H1 (cell line): ENCODE measurements around the gene ANAPC13. TPM values are rescaled to one million over a fixed set of nuclear protein-coding genes. Genes with fewer than 3 reads are reported as not detected.

Experiments used
- BRCA1 ChIP-seq: IDR thresholded peaks from 2 replicates; pipeline ENCODE4 v1.6.1; 2012; ENCODE audit warnings: low read depth, low read length, improper control_type of control experiment
- CBX5 ChIP-seq: fragments of 300-800, 300-1000 bp; sonication (generic); IDR thresholded peaks from 2 replicates; pipeline ENCODE4 v1.7.1; 2016; ENCODE audit warnings: antibody characterized with exemption, low read length, low read depth
- CTBP2 ChIP-seq: IDR thresholded peaks from 2 replicates; pipeline ENCODE4 v1.7.0; 2011; ENCODE audit warnings: borderline replicate concordance, mild to moderate bottlenecking, moderate library complexity, mixed read lengths, low read length; ENCODE audit not compliant: insufficient read depth, insufficient read length
- EGR1 ChIP-seq: IDR thresholded peaks from 2 replicates; pipeline ENCODE4 v1.6.1; 2011; ENCODE audit warnings: low read depth, low read length, borderline replicate concordance
- RNF2 ChIP-seq: fragments of 200-900, 300-1000 bp; sonication (generic); IDR thresholded peaks from 2 replicates; pipeline ENCODE4 v1.7.1; 2016; ENCODE audit warnings: borderline replicate concordance, low read depth, mild to moderate bottlenecking, antibody characterized with exemption, low read length; ENCODE audit not compliant: poor library complexity, severe bottlenecking; ENCODE audit errors: missing control alignments
- RXRA ChIP-seq: IDR thresholded peaks from 2 replicates; pipeline ENCODE4 v1.6.1; 2011; ENCODE audit warnings: low read depth, mild to moderate bottlenecking, low read length, moderate library complexity; ENCODE audit not compliant: insufficient read depth
- SUZ12 ChIP-seq: fragments of 200-600 bp; sonication (generic); IDR thresholded peaks from 2 replicates; pipeline ENCODE4 v1.6.1; 2012; ENCODE audit warnings: mild to moderate bottlenecking, inconsistent platforms, low read length, moderate library complexity, mixed read lengths
- ZNF274 ChIP-seq: IDR thresholded peaks from 2 replicates; pipeline ENCODE4 v1.7.0; 2012; ENCODE audit warnings: low read length, borderline replicate concordance; ENCODE audit errors: extremely low read depth
- polyA plus RNA-seq, 7 experiments: library from polyadenylated mRNA; depleted of rRNA in 3 of 7; stranded (reverse) in 5 of 7; unstranded in 2 of 7; fragments of >200 nt in 5 of 7; fragments of 200-250 nt in 2 of 7; gene quantifications; 1 replicate in 5 of 7; 2 replicates in 1 of 7; 4 replicates in 1 of 7; pipeline versions ENCODE4 v1.2.1 to v1.2.3, GENCODE V29; 2011 to 2013; ENCODE audit warnings: missing spikeins in 2 of 7, mixed read lengths in 2 of 7
- total RNA-seq: library from RNA; stranded (reverse); fragmentation: NEBNext Ultra II Directional; extraction: Animal tissue kit (Norgen Biotek cat#: 25700); gene quantifications from 2 replicates; pipeline ENCODE4 v1.2.1, GENCODE V29; 2021

ANAPC13 gene
- total and polyA plus RNA-seq, 2 of the 8 experiments (the other 6 are each of a cell fraction or from before 2014, with no cell fraction given): 33.3 to 34.0 TPM

- TF ChIP-seq CBX5: no peak
- no peak for TF ChIP-seq RXRA
- TF ChIP-seq RNF2: no peak
- TF ChIP-seq SUZ12: no peak
- no peak for TF ChIP-seq CTBP2
- no peak for TF ChIP-seq ZNF274
- no peak for TF ChIP-seq BRCA1
- TF ChIP-seq EGR1: no peak
These were observed 10.2 kb upstream of the ANAPC13 start (continued) for GRCh38 chr3:134495980-134496379.
